ES-I3 (cell line): Measurements from ENCODE around the gene UBALD2.
A peak's percentile ranks its signal among the peaks of the same experiment; 100 is the strongest.
"Not testable (repeated sequence)": the region's sequence is repeated elsewhere in the genome, so short reads cannot be mapped to it uniquely, and the experiment has no call there.

Source experiments
- H3K36me3 ChIP-seq: 2 replicates; pipeline ENCODE4 v1.6.1; 2013; ENCODE audit warnings: mild to moderate bottlenecking, low read length, control low read depth, moderate library complexity; ENCODE audit not compliant: insufficient read depth
- H3K4me1 ChIP-seq: 2 replicates; pipeline ENCODE4 v1.6.1; 2013; ENCODE audit warnings: mild to moderate bottlenecking, control low read depth, low read length; ENCODE audit not compliant: insufficient read depth
- H3K9ac ChIP-seq: 2 replicates; pipeline ENCODE4 v1.6.1; 2013; ENCODE audit warnings: low read depth, mild to moderate bottlenecking, low read length, moderate library complexity
- H3K9me3 ChIP-seq: 2 replicates; pipeline ENCODE4 v1.6.1; 2013; ENCODE audit warnings: mild to moderate bottlenecking, low read length, moderate library complexity; ENCODE audit not compliant: control insufficient read depth, insufficient read depth

UBALD2 gene

GRCh38 chr17:76267051-76267576, 2.0 kb downstream of the UBALD2 start:
- H3K9me3 ChIP-seq = no peaks in the 10 kb centered on the region
- H3K9ac ChIP-seq = peak overlapping the region; percentile 66; the same call in 1 of the 2 replicates
- H3K4me1 ChIP-seq = peaks cover 27% of the 10 kb centered on the region
- H3K36me3 ChIP-seq = no peaks in the 10 kb centered on the region

DNA sequence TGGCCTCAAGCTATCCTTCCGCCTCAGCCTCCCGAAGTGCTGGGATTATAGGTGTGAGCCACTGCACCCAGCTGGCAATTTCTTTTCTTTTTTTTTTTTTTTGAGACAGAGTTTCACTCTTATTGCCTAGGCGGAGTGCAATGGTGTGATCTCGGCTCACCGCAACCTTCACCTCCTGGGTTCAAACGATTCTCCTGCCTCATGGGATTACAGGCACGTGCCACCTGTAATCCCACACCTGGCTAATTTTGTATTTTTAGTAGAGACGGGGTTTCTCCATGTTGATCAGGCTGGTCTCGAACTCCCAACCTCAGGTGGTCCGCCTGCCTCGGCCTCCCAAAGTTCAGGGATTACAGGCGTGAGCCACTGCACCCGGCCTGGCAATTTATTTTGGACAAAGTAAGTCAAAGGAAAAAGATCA, 2.4 kb downstream of the UBALD2 start:
- H3K9ac ChIP-seq, H3K36me3 ChIP-seq, H3K9me3 ChIP-seq: not testable (repeated sequence)
- peaks cover 23% of the 10 kb centered on the region for H3K4me1 ChIP-seq

- Histone ChIP-seq H3K9ac (0 out of 2 replicates have a peak overlapping the region, but pooled peaks have one; percentile 0), H3K36me3 (no peaks in the 10 kb centered on the region), H3K4me1 (peaks cover 23% of the 10 kb centered on the region), H3K9me3 (no peaks in the 10 kb centered on the region)
Observed at GRCh38 chr17:76268015-76268749, 3.0 kb downstream of the UBALD2 start.

GRCh38 chr17:76268991-76269981, 4.1 kb downstream of the UBALD2 start:
- Histone ChIP-seq H3K36me3 (no peaks in the 10 kb centered on the region), H3K9ac (no peak overlapping the region), H3K9me3 (no peaks in the 10 kb centered on the region), H3K4me1 (peaks cover 21% of the 10 kb centered on the region)

- H3K9ac ChIP-seq = no peak overlapping the region
- no peaks in the 10 kb centered on the region for H3K36me3 ChIP-seq
- peaks cover 18% of the 10 kb centered on the region for H3K4me1 ChIP-seq
- H3K9me3 ChIP-seq = no peaks in the 10 kb centered on the region
Observed at GRCh38 chr17:76270127-76270592, 5.0 kb downstream of the UBALD2 start.

- H3K4me1 ChIP-seq = peaks cover 18% of the 10 kb centered on the region
- H3K9ac ChIP-seq = peak overlapping the region; percentile 9; the same call in 1 of the 2 replicates
- H3K36me3 ChIP-seq = no peaks in the 10 kb centered on the region
Observed at GRCh38 chr17:76270770-76271668, 5.9 kb downstream of the UBALD2 start.

GRCh38 chr17:76271669-76272540, 6.8 kb downstream of the UBALD2 start:
- Histone ChIP-seq H3K4me1 (peaks cover 20% of the 10 kb centered on the region), H3K9me3 (no peaks in the 10 kb centered on the region), H3K36me3 (no peaks in the 10 kb centered on the region), H3K9ac (peak overlapping the region; percentile 9; the same call in 1 of the 2 replicates)

More at GRCh38 chr17:76270770-76271668, 5.9 kb downstream of the UBALD2 start:
- no peaks in the 10 kb centered on the region for H3K9me3 ChIP-seq

DNA sequence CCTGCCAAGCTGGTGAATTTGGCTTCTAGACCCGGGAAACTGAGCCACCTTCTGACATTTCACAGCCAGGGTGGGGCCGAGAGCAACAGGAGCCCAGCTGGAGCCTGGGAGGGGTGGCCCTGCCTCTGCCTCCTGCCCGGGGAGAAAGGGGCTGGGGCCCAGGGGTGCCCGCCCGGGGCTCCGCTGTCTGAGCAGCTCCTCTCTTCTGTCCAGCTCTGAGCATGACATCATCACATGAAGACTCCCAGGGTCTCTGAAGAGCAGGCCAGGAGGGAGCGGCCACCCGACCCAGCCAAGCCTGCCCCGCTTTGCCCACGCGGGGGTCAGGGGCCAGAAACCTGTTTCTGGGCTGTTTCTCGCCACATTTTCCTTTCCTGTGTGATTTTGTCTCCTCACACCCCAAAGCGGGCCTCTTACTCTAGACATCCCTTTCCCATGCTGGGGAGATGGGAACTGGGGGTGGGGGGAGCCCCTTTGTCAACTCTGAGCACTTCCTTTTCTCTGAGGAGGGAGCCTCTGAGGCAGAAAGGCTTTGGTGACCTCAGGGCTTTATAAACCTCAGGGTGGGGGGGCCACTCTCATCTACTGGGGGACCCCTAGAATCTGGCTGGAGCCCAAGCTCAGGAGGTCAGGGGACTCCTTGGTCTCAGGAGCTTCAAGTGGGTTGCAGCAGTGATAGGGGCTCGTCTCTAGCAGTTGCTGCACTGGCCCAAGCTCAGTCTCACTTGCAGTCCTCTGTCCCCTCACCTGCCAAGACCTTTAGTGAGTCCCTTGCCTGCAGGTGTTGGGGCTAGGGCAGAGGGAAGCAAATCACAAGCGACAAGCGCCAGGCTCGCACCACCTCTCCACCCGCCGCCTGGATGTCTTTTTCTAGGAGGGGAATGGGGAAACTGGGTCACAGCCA, 7.6 kb downstream of the UBALD2 start:
- H3K36me3 ChIP-seq = no peaks in the 10 kb centered on the region
- H3K9me3 ChIP-seq = no peaks in the 10 kb centered on the region
- H3K4me1 ChIP-seq = peaks cover 13% of the 10 kb centered on the region
- H3K9ac ChIP-seq = no peak overlapping the region

GRCh38 chr17:76273445-76274111, 8.4 kb downstream of the UBALD2 start:
- no peaks in the 10 kb centered on the region for H3K36me3 ChIP-seq
- H3K9me3 ChIP-seq = no peaks in the 10 kb centered on the region
- H3K9ac ChIP-seq = no peak overlapping the region
- H3K4me1 ChIP-seq = peaks cover 9% of the 10 kb centered on the region; the same call in 1 of the 2 replicates

- no peak overlapping the region for H3K9ac ChIP-seq
- peaks cover 4% of the 10 kb centered on the region; the same call in 1 of the 2 replicates for H3K4me1 ChIP-seq
- H3K9me3 ChIP-seq = no peaks in the 10 kb centered on the region
Observed at GRCh38 chr17:76274112-76274956, 9.2 kb downstream of the UBALD2 start.

More at GRCh38 chr17:76274112-76274956, 9.2 kb downstream of the UBALD2 start:
- no peaks in the 10 kb centered on the region for H3K36me3 ChIP-seq
